Renal cortex interstitium (tissue), 11 donors: ENCODE results near the gene PPP1R12A. TPM values are rescaled to one million over a fixed set of nuclear protein-coding genes. Genes with fewer than 3 reads are reported as not detected.
"Not testable (repeated sequence)": the region's sequence is repeated elsewhere in the genome, so short reads cannot be mapped to it uniquely, and the experiment has no call there.

Experiments
- DNase-seq, 11 donors: peaks; one replicate each; pipeline ENCODE4 v3.0.0-alpha.2; 2013; ENCODE audit warnings: low read depth in 9 of 11, low spot score in 4 of 11; ENCODE audit errors: extremely low read depth in 1 of 11
- polyA plus RNA-seq, 3 donors: library from polyadenylated mRNA; unstranded; fragments of 120-200 nt; gene quantifications; one replicate each; pipeline ENCODE4 v1.2.1, GENCODE V29; 2013; ENCODE audit not compliant: insufficient read length in 3 of 3

The PPP1R12A gene
- polyA plus RNA-seq, 3 donors = 93.4 to 124 (median 113) TPM

- DNase-seq = no peak
Measured at GRCh38 chr12:79826267-79827128, 108.4 kb downstream of the PPP1R12A start.

- DNase-seq = no peak
Measured at GRCh38 chr12:79822475-79822874, 112.4 kb downstream of the PPP1R12A start.

- DNase-seq = no peak
Measured at GRCh38 chr12:79818856-79819255, 116.0 kb downstream of the PPP1R12A start.

- not testable (repeated sequence) for DNase-seq
Measured at GRCh38 chr12:79784366-79785065, 150.4 kb downstream of the PPP1R12A start.

GRCh38 chr12:79782172-79782900, 152.6 kb downstream of the PPP1R12A start:
- no peak for DNase-seq

- DNase-seq = no peak
Measured at GRCh38 chr12:79778802-79779448, 156.0 kb downstream of the PPP1R12A start.

GRCh38 chr12:79776111-79776510, 158.8 kb downstream of the PPP1R12A start:
- DNase-seq = no peak

- DNase-seq = no peak
Measured at GRCh38 chr12:79775355-79776027, 159.4 kb downstream of the PPP1R12A start.

GRCh38 chr12:79773896-79774295, 161.0 kb downstream of the PPP1R12A start:
- DNase-seq = no peak

- no peak for DNase-seq
Measured at GRCh38 chr12:79769860-79770485, 164.9 kb downstream of the PPP1R12A start.

GRCh38 chr12:79769189-79769859, 165.6 kb downstream of the PPP1R12A start:
- no peak for DNase-seq

GRCh38 chr12:79766705-79767464, 168.0 kb downstream of the PPP1R12A start:
- DNase-seq = no peak

- no peak for DNase-seq
Measured at GRCh38 chr12:79765157-79765556, 169.7 kb downstream of the PPP1R12A start.

- no peak for DNase-seq
Measured at GRCh38 chr12:79764641-79765040, 170.3 kb downstream of the PPP1R12A start.

GRCh38 chr12:79763766-79764452, 171.0 kb downstream of the PPP1R12A start:
- no peak for DNase-seq

GRCh38 chr12:79761341-79761740, 173.6 kb downstream of the PPP1R12A start:
- DNase-seq = no peak
